T-helper 2 cell treated with Interferon-gamma antibody and Interleukin-4, amounts not matched to agents 5 μg/mL and 100 μg/mL, for 36 hours (primary cell): Measurements from ENCODE around the gene BMAL1.
"Not testable (repeated sequence)": the region's sequence is repeated elsewhere in the genome, so short reads cannot be mapped to it uniquely, and the experiment has no call there.

Experiments used
- DNase-seq: peaks from one replicate; pipeline ENCODE4 v3.0.0; 2021; ENCODE audit warnings: low spot score
- H3K27ac Mint-ChIP-seq: one replicate; pipeline ENCODE4 v1.8.0; 2021; ENCODE audit warnings: mild to moderate bottlenecking, mixed read lengths
- H3K27me3 Mint-ChIP-seq: one replicate; pipeline ENCODE4 v1.8.0; 2021; ENCODE audit warnings: low read depth, mixed read lengths
- H3K36me3 Mint-ChIP-seq: one replicate; pipeline ENCODE4 v1.8.0; 2021; ENCODE audit warnings: low read depth, mixed read lengths
- H3K4me1 Mint-ChIP-seq: one replicate; pipeline ENCODE4 v1.8.0; 2021; ENCODE audit warnings: low read depth, mixed read lengths
- H3K4me3 Mint-ChIP-seq: one replicate; pipeline ENCODE4 v1.8.0; 2022; ENCODE audit warnings: mild to moderate bottlenecking, moderate library complexity, mixed read lengths
- H3K9me3 Mint-ChIP-seq: one replicate; pipeline ENCODE4 v1.8.0; 2021; ENCODE audit warnings: mixed read lengths

Gene BMAL1

DNA sequence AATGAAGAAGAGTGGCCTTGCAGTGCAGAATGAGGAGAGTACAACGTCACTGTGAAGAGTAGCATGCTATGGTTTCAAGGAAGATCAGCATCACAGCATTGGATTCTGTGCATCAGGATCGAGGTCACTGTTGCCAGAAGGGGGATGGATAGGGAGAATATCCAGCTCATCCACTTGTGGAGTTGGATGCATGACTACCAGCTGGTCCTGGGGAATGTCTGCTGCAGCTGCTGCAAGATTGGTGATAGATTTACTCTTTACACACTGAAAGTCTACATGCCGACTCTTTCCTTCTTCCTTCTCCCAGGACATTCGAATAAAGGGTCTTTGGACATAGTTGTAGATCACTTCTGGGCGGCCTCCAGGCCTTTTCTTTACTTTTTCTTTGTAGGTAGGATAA lies 111.2 kb downstream of the BMAL1 start:
- no peaks in the 10 kb centered on the region for H3K9me3 Mint-ChIP-seq
- no peak overlapping the region for H3K4me3 Mint-ChIP-seq
- H3K36me3 Mint-ChIP-seq, result peaks cover 32% of the 10 kb centered on the region
- H3K4me1 Mint-ChIP-seq, result peaks cover 4% of the 10 kb centered on the region
- DNase-seq, result no peak
- H3K27ac Mint-ChIP-seq, result no peak overlapping the region
- H3K27me3 Mint-ChIP-seq, result no peaks in the 10 kb centered on the region

DNA sequence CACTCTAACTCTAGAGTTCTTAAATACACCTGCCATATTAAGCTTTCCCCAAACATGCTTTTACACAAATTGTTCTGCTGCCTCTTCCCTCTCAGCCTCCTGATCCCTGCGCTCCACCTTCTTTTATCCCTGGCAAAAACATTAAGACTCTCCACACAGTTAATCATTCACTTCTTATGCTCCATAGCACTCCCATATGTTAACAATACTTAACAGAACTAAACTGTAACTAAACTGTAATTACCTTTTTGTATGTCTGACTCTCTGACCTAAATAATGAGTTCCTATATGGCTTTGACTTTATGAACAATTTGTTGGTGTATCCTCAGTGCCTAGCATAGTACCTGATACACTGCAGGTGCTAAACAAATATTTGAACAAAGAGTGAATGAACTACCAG lies 113.6 kb downstream of the BMAL1 start:
- H3K4me3 Mint-ChIP-seq, result no peak overlapping the region
- H3K27ac Mint-ChIP-seq, result no peak overlapping the region
- H3K9me3 Mint-ChIP-seq, result no peaks in the 10 kb centered on the region
- peaks cover 4% of the 10 kb centered on the region for H3K4me1 Mint-ChIP-seq
- no peaks in the 10 kb centered on the region for H3K27me3 Mint-ChIP-seq
- no peak for DNase-seq
- peaks cover 31% of the 10 kb centered on the region for H3K36me3 Mint-ChIP-seq

DNA sequence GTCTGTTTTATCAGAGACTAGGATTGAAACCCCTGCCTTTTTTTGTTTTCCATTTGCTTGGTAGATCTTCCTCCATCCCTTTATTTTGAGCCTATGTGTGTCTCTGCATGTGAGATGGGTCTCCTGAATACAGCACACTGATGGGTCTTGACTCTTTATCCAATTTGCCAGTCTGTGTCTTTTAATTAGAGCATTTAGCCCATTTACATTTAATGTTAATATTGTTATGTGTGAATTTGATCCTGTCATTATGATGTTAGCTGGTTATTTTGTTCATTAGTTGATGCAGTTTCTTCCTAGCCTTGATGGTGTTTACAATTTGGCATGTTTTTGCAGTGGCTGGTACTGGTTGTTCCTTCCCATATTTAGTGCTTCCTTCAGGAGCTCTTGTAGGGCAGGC lies 120.7 kb downstream of the BMAL1 start:
- peaks cover 39% of the 10 kb centered on the region for H3K36me3 Mint-ChIP-seq

DNA sequence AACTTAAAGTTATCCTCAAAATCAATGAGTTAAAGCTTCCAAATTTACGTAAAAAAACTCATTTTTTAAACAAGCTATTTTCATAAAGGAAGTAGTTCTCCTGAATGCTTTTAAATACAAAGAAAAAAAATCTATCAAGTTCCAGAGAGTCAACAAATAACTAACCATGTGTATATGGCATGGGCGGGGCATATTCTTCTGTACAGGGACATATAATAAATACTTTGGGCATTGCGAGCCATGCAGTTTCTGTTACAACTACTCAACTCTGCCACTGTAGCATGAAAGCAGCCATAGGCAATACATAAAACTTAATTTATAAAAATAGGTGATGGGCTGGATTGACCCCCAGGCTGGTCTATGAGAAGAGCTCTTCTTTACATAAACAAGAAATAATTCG lies 127.6 kb downstream of the BMAL1 start:
- Mint-ChIP-seq H3K9me3 (no peaks in the 10 kb centered on the region), H3K27ac (no peak overlapping the region), H3K4me1 (no peaks in the 10 kb centered on the region), H3K36me3 (peaks cover 33% of the 10 kb centered on the region), H3K27me3 (no peaks in the 10 kb centered on the region), H3K4me3 (no peak overlapping the region)
- DNase-seq, result no peak

More for the DNA sequence above, 120.7 kb downstream of the BMAL1 start:
- DNase-seq, H3K4me1 Mint-ChIP-seq, H3K4me3 Mint-ChIP-seq, H3K27me3 Mint-ChIP-seq, H3K27ac Mint-ChIP-seq: not testable (repeated sequence)
- peaks cover 18% of the 10 kb centered on the region for H3K9me3 Mint-ChIP-seq

DNA sequence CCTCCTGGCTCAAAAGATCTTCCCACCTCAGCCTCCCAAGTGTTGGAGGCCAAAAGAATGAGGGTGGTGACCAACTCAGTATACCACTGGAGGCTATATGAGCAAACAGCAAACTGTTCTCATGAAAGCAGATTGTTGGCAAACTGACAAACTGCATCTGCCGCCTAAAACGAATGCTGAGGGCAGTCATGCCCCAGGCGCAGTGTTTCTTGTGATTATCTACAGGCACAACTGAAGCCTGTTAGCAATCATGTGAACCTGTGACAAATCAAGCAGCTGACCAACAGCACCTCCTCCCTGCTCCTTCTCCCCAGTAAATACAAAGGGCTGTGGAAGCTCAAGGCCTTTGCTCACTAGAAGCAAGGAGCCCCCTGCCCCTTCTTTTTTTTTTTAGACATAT lies 137.6 kb downstream of the BMAL1 start:
- Mint-ChIP-seq H3K9me3 (no peaks in the 10 kb centered on the region), H3K4me3 (no peak overlapping the region), H3K4me1 (no peaks in the 10 kb centered on the region), H3K36me3 (peaks cover 35% of the 10 kb centered on the region), H3K27me3 (no peaks in the 10 kb centered on the region), H3K27ac (no peak overlapping the region)
- DNase-seq, result no peak

DNA sequence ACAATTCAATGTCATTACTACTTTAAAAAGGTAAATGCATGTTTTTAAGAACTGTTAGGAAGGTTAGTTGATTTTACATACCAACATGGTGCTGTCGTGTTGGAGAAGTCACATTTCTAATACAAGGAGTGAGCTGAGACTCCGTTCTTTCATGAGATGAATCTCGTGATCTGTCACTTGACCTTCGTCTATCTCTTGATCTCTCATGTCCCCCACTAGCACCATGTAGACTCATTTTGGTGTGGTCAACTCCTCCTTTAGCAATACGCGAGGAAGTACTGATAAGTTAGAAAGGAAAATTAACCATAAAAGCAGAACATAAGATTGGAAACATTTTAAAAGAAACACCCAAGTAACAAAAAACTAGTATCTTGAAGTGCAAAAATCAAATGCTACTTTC lies 144.0 kb downstream of the BMAL1 start:
- Mint-ChIP-seq H3K27me3 (no peaks in the 10 kb centered on the region), H3K4me3 (no peak overlapping the region), H3K9me3 (no peaks in the 10 kb centered on the region), H3K36me3 (peaks cover 15% of the 10 kb centered on the region), H3K27ac (no peak overlapping the region), H3K4me1 (peaks cover 2% of the 10 kb centered on the region)
- DNase-seq, result no peak

DNA sequence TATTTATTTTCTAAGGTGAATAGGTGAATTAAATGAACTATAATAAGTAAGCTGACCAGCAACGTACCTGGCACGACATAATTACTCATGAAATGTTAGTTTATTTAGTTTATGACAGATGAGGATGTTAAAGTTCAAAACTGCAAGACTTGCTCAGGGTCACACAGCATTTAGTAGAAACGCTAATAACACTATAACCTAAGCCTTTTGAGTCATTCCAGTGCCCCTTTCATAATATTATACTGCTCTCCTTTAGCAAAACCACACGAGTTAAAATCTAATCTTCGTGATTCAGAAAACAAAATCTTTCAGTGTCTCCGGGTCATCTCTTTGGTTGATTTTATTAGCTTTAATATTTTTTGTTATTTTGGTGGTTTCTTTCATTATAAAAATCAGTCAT lies 145.8 kb downstream of the BMAL1 start:
- H3K4me3 Mint-ChIP-seq, result no peak overlapping the region
- H3K27me3 Mint-ChIP-seq, result no peaks in the 10 kb centered on the region
- H3K4me1 Mint-ChIP-seq, result peaks cover 2% of the 10 kb centered on the region
- H3K9me3 Mint-ChIP-seq, result peaks cover 13% of the 10 kb centered on the region
- no peak overlapping the region for H3K27ac Mint-ChIP-seq
- DNase-seq, result no peak
- H3K36me3 Mint-ChIP-seq, result peaks cover 19% of the 10 kb centered on the region

DNA sequence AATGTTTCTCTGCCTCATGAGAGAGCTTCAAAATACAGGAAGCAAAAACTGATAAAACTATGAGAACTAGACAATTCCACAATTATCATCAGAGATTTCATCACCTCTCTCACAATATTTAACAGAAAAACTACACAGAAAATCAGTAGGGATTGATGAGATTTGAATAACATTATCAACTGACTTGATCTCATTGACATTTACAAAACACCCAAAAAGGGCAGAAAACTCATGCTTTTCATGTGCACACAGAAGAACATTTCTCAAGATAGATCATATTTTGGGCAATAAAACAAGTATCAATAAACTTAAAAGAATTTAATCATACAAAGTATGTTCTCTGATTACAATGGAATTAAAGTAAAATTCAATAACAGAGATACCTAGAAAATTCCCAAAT lies 149.8 kb downstream of the BMAL1 start:
- H3K27ac Mint-ChIP-seq, result no peak overlapping the region
- no peak overlapping the region for H3K4me3 Mint-ChIP-seq
- H3K9me3 Mint-ChIP-seq, result peaks cover 23% of the 10 kb centered on the region
- DNase-seq, result no peak
- H3K4me1 Mint-ChIP-seq, result peaks cover 5% of the 10 kb centered on the region
- no peaks in the 10 kb centered on the region for H3K27me3 Mint-ChIP-seq
- peaks cover 23% of the 10 kb centered on the region for H3K36me3 Mint-ChIP-seq

DNA sequence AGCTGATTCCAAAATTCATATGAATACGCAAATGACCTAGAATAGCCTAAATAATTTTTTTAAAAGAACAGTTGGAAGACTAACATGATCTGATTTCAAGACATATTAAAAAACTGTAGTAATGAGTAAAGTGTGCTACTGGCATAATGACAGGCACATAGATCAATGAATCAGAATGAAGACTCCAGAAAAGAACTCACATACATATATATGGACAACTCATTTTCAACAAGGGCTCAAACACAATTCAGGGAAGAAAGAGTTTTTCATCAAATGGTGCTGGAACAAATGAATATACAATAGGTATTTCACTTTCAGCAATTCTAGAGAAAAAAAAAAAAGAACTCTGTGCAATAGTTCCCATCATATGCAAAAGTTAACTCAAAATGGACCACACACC lies 151.7 kb downstream of the BMAL1 start:
- H3K36me3 Mint-ChIP-seq, result peaks cover 23% of the 10 kb centered on the region
- no peak overlapping the region for H3K27ac Mint-ChIP-seq
- H3K4me3 Mint-ChIP-seq, result no peak overlapping the region
- H3K4me1 Mint-ChIP-seq, result peaks cover 6% of the 10 kb centered on the region
- peaks cover 23% of the 10 kb centered on the region for H3K9me3 Mint-ChIP-seq
- DNase-seq, result no peak
- H3K27me3 Mint-ChIP-seq, result no peaks in the 10 kb centered on the region

DNA sequence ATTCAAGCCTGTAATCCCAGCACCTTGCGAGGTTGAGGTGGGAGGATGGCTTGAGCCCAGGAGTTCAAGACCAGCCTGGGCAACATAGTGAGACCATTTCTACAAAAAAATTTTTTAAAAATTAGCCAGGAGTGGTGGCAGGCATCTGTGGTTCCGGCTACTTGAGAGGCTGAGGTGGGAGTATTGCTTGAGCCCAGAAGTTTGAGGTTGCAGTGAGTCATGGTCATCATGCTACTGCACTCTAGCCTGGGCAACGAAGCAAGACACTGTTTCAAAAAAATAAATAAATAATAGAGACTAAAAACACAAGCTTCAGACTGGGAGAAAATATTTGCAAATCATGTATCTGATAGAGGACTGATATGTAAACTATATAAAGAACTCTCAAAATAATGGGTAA lies 152.2 kb downstream of the BMAL1 start:
- Mint-ChIP-seq H3K9me3 (peaks cover 23% of the 10 kb centered on the region), H3K27ac (no peak overlapping the region), H3K27me3 (no peaks in the 10 kb centered on the region), H3K4me3 (no peak overlapping the region), H3K36me3 (peaks cover 26% of the 10 kb centered on the region), H3K4me1 (peaks cover 8% of the 10 kb centered on the region)
- no peak for DNase-seq

DNA sequence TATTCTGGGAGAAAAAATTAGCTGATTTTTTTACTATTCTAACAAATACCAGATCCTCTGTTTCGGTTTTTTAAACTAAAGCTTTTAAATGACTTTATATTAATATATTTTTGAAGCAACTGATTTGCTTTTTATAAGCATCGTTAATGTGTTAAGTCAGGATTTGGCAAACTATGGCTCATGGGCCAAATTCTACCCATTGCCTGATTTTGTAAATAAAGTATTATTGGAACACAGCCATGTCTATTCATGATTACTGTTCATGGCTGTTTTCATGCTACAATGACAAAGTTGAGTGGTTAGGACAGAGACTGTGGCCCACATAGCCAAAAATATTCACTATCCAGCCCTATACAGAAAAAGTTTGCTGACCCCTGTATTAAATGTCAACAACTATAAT lies 155.8 kb downstream of the BMAL1 start:
- Mint-ChIP-seq H3K4me1 (peaks cover 13% of the 10 kb centered on the region), H3K27ac (no peak overlapping the region), H3K36me3 (peaks cover 23% of the 10 kb centered on the region), H3K9me3 (peaks cover 10% of the 10 kb centered on the region), H3K27me3 (no peaks in the 10 kb centered on the region), H3K4me3 (no peak overlapping the region)
- DNase-seq, result no peak

DNA sequence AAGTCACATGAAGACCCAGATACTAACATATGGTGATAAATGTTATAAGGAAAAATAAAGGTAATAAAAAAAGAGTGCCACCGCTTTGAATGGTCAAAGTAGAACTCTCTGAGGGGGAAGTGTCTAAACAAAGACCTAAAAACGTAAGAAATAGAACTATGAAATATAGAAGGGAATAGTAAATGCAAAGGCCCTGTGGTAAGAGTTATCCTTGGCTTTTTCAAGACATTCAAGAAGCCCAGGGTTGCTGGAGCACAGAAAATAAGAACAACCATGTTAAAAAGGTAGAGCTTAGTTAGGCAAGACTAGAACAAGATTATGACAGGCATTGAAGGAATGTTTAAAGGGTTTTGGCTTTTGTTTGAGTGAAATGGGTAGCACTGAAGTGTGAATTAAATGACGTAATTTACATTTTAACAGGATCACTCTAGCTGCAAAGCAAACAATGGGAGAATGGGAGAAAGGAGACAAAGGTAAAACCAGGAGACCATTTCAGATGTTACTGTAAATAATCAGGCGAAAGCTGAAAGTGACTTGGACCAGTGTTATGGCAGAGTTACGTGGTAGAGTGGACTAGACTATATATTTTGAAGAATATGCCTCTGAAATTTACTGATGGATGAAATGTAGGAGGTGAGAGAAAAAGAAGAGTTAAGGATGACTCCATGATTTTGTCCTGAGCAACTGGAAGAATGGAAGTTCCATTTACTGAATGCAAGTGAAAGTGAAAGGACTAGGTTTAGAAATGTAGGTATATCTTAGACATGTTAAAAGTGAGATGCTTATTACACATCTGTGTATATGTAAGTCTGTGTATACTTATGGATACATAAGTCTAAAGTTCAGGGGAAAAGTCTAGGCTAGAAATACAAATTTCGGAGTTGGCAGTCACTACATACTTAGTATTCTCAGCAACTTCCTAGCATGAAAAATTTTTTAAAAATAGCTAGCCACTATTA lies 156.9 kb downstream of the BMAL1 start:
- Mint-ChIP-seq H3K4me1 (peaks cover 16% of the 10 kb centered on the region), H3K9me3 (peaks cover 1% of the 10 kb centered on the region), H3K4me3 (no peak overlapping the region), H3K36me3 (peaks cover 15% of the 10 kb centered on the region), H3K27me3 (no peaks in the 10 kb centered on the region), H3K27ac (no peak overlapping the region)
- no peak for DNase-seq

DNA sequence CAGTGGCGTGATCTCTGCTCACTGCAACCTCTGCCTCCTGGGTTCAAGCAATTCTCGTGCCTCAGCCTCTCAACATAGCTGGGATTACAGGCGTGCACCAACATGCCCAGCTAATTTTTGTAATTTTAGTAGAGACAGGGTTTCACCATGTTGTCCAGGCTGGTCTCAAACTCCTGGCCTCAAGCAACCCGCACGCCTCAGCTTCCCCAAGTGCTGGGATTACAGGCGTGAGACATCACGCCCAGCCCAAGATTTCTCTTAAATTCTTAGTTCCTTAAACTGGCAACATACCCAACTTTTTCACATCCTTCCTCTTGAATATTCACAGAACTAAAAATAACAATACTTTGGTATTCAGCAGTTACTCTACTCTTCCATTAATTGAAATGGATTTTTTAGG lies 159.2 kb downstream of the BMAL1 start:
- not testable (repeated sequence) for H3K27me3 Mint-ChIP-seq, DNase-seq, H3K36me3 Mint-ChIP-seq, H3K27ac Mint-ChIP-seq, H3K4me3 Mint-ChIP-seq, H3K9me3 Mint-ChIP-seq
- peaks cover 15% of the 10 kb centered on the region for H3K4me1 Mint-ChIP-seq
